ENCODE measurements around the gene MFAP1.
"Not testable (repeated sequence)": the region's sequence is repeated elsewhere in the genome, so short reads cannot be mapped to it uniquely, and the experiment has no call there.

- TF ChIP-seq POLR2A, CTCF (IDR thresholded peaks at IDR 0.05): not testable (repeated sequence)
Measured at GRCh38 chr15:43802676-43803075, 21.8 kb downstream of the MFAP1 start.
